ENCODE data around the gene UTP14A. TPM values are rescaled to one million over a fixed set of nuclear protein-coding genes. Genes with fewer than 3 reads are reported as not detected.
A peak's percentile ranks its signal among the peaks of the same experiment; 100 is the strongest.

The UTP14A gene
- total and polyA plus RNA-seq, 2 donors (not counting 3 experiments of a cell fraction or from before 2014, with no cell fraction given): 6.5 to 27.7 TPM

DNA sequence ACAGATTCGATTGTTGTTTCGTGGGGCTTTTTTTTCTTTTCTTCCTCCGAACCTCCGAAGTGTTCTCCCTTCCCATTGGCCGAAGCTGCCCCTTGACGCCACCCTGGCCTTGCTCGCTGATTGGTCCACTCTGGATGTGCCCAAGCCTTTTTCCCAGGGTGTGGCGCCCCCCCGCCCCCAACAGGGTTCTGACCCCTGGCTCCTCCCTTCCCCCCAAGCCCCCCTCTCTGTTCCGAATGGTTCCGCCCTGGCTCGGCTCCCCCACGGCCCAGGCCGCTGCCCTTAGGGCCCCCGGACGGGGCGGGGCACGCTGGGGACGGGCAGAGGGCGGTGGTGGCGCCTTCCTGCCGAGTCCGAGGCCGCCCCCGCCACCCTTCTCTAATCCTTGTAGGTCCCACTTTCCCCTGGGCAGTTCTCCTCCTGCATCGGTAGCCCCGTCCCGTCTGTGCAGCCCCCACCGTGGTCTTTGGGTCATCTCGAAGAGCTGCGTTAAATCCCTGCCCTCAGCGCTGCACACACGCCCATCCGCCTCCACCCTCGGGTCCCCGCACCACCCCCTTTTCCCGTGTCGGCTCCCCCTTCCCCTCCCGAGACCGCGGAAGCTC, 25.5 kb downstream of the UTP14A start:
- Histone ChIP-seq H3K27me3 (ENCODE audit: control insufficient read depth in 2 of 2, insufficient read depth in 2 of 2, low read length in 2 of 2) (peaks cover 4 to 8% of the 10 kb centered on the region in 2 experiments), H3K4me3 (replicated peaks in 1 of 3; ENCODE audit: insufficient read depth in 1 of 3, low read depth in 1 of 3, low read length in 3 of 3) (peak overlapping the region; percentile 69 to 74 (median 71)), H3K9me3 (replicated peaks; ENCODE audit: control insufficient read depth, insufficient read depth, low read length) (no peaks in the 10 kb centered on the region), H3K27ac (ENCODE audit: insufficient read depth, low read depth, low read length) (peak overlapping the region; percentile 68), H3K36me3 (ENCODE audit: control insufficient read depth in 2 of 2, extremely low read depth in 1 of 2, insufficient read depth in 2 of 2, low read length in 2 of 2) (peaks cover 2 to 5% of the 10 kb centered on the region in 2 experiments), H4K20me1 (replicated peaks; ENCODE audit: control insufficient read depth, extremely low read depth, insufficient read depth, low read length) (no peaks in the 10 kb centered on the region), H3K79me2 (ENCODE audit: control insufficient read depth, insufficient read depth, low read length) (no peaks in the 10 kb centered on the region), H3K4me2 (ENCODE audit: insufficient read depth, low read length) (peak overlapping the region; percentile 85), H3K9ac (replicated peaks; ENCODE audit: extremely low read depth, insufficient read depth, low read length) (peak overlapping the region; percentile 75), H3K9me1 (replicated peaks; ENCODE audit: control insufficient read depth, extremely low read depth, insufficient read depth, low read length) (no peaks in the 10 kb centered on the region), H3K4me1 (ENCODE audit: control insufficient read depth, extremely low read depth, insufficient read depth, low read length) (peaks cover 6% of the 10 kb centered on the region), H2AFZ (ENCODE audit: low read depth, low read length) (peak overlapping the region; percentile 95)
- TF ChIP-seq MYC (IDR thresholded peaks at IDR 0.05; ENCODE audit: low read depth, low read length) (no peak), JUN (IDR thresholded peaks at IDR 0.05; ENCODE audit: borderline replicate concordance, insufficient read depth, insufficient read length, low read depth) (no peak), POLR2A (IDR thresholded peaks at IDR 0.05; ENCODE audit: low read depth, low read length) (peak; percentile 11), GATA2 (IDR thresholded peaks at IDR 0.05; ENCODE audit: insufficient read depth, insufficient read length, low read depth, low read length) (no peak), FOS (IDR thresholded peaks at IDR 0.05; ENCODE audit: borderline replicate concordance, insufficient read depth, low read length) (no peak), EZH2 (IDR thresholded peaks at IDR 0.05; ENCODE audit: borderline replicate concordance, low read depth, low read length, severe bottlenecking) (no peak), POLR2AphosphoS5 (IDR thresholded peaks at IDR 0.05; ENCODE audit: insufficient read depth, low read depth, low read length) (peak; percentile 37)
- TF ChIP-seq, protein P1, sequence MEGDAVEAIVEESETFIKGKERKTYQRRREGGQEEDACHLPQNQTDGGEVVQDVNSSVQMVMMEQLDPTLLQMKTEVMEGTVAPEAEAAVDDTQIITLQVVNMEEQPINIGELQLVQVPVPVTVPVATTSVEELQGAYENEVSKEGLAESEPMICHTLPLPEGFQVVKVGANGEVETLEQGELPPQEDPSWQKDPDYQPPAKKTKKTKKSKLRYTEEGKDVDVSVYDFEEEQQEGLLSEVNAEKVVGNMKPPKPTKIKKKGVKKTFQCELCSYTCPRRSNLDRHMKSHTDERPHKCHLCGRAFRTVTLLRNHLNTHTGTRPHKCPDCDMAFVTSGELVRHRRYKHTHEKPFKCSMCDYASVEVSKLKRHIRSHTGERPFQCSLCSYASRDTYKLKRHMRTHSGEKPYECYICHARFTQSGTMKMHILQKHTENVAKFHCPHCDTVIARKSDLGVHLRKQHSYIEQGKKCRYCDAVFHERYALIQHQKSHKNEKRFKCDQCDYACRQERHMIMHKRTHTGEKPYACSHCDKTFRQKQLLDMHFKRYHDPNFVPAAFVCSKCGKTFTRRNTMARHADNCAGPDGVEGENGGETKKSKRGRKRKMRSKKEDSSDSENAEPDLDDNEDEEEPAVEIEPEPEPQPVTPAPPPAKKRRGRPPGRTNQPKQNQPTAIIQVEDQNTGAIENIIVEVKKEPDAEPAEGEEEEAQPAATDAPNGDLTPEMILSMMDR (IDR thresholded peaks at IDR 0.05; ENCODE audit: extremely low read depth in 1 of 2, insufficient read depth in 1 of 2, low read depth in 1 of 2, low read length in 2 of 2): no peak
- TF ChIP-seq, protein P2, sequence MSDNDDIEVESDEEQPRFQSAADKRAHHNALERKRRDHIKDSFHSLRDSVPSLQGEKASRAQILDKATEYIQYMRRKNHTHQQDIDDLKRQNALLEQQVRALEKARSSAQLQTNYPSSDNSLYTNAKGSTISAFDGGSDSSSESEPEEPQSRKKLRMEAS (IDR thresholded peaks at IDR 0.05; ENCODE audit: insufficient read depth, insufficient read length): no peak
- dilution Hi-C loops (cut with MboI; ENCODE audit: extremely low pct_ligation_motif_present, low sequenced_read_pairs): no loop called here
- peak; percentile 78 for DNase-seq (ENCODE audit: low read depth, low spot score)
- POLR2A ChIA-PET: interaction anchor here (0.9 kb wide), 1 partner anchor 25 kb away, joined by 5 read pairs; the partner anchor contains the start of gene UTP14A
- CTCF ChIA-PET: interaction anchor here (1.0 to 1.2 kb wide), 2 partner anchors 129 to 148 kb away, joined by 3 to 5 read pairs; no protein-coding TSS in a partner anchor
- no TSS peak for BruUV-seq (replicated peaks)
- peak; percentile 98 for FAIRE-seq
- intact Hi-C loops (cut with micrococcal nuclease): loop anchor here (1.0 to 5.0 kb wide), 3 partner anchors 51 to 324 kb away; partner anchors contain the start of gene BCORL1

Measured in endothelial cell of umbilical vein (primary cell).